Parathyroid adenoma (tissue), 2 donors: ENCODE measurements around the gene CNTF.
"Not testable (repeated sequence)": the region's sequence is repeated elsewhere in the genome, so short reads cannot be mapped to it uniquely, and the experiment has no call there.

Experiments used
- H2AFZ ChIP-seq: fragments of 300-600 bp; sonication (generic); one replicate; pipeline ENCODE4 v1.7.0; 2017; ENCODE audit warnings: antibody characterized with exemption, mild to moderate bottlenecking
- H3K27ac ChIP-seq: fragments of 300-600 bp; sonication (generic); one replicate; pipeline ENCODE4 v1.7.0; 2017
- H3K27me3 ChIP-seq: fragments of 300-600 bp; sonication (generic); one replicate; pipeline ENCODE4 v1.7.0; 2017; ENCODE audit warnings: low read length; ENCODE audit not compliant: control insufficient read depth, insufficient read depth
- H3K36me3 ChIP-seq: fragments of 300-600 bp; sonication (generic); one replicate; pipeline ENCODE4 v1.7.0; 2017; ENCODE audit warnings: low read length; ENCODE audit not compliant: control insufficient read depth, insufficient read depth
- H3K4me1 ChIP-seq: fragments of 300-600 bp; sonication (generic); one replicate; pipeline ENCODE4 v1.7.0; 2017; ENCODE audit warnings: control low read depth
- H3K4me2 ChIP-seq: fragments of 300-600 bp; sonication (generic); one replicate; pipeline ENCODE4 v1.7.0; 2017; ENCODE audit warnings: low read length
- H3K4me3 ChIP-seq: fragments of 300-600 bp; sonication (generic); one replicate; pipeline ENCODE4 v1.7.0; 2017; ENCODE audit warnings: low read depth, low read length
- H3K79me2 ChIP-seq: fragments of 300-600 bp; sonication (generic); one replicate; pipeline ENCODE4 v1.7.0; 2017; ENCODE audit warnings: control low read depth
- H3K9ac ChIP-seq: fragments of 300-600 bp; sonication (generic); one replicate; pipeline ENCODE4 v1.7.0; 2017; ENCODE audit warnings: mild to moderate bottlenecking
- H3K9me3 ChIP-seq: fragments of 300-600 bp; sonication (generic); one replicate; pipeline ENCODE4 v1.7.0; 2017; ENCODE audit warnings: low read length; ENCODE audit not compliant: control insufficient read depth
- CTCF ChIP-seq: fragments of 300-600 bp; sonication (generic); IDR thresholded peaks from one replicate; pipeline ENCODE4 v1.7.0; 2017; ENCODE audit warnings: antibody characterized with exemption, mild to moderate bottlenecking
- donor health status: primary hyperparathyroidism.

CNTF gene

GRCh38 chr11:58622344-58622743, at the start of gene CNTF:
Gene CNTF, plus strand, starts transcription at chr11:58622665. Its CDS starts 88 bp downstream, at chr11:58622753.
- Histone ChIP-seq H3K9ac (no peak within 1 kb of the TSS), H3K9me3 (no peaks in the 10 kb centered on the region), H3K79me2 (no peaks in the 10 kb centered on the region), H2AFZ (no peak within 1 kb of the TSS), H3K4me3 (no peak within 1 kb of the TSS), H3K27ac (no peak within 1 kb of the TSS), H3K36me3 (no peaks in the 10 kb centered on the region), H3K27me3 (no peaks in the 10 kb centered on the region), H3K4me2 (no peak within 1 kb of the TSS), H3K4me1 (no peaks in the 10 kb centered on the region)
- no peak for TF ChIP-seq CTCF

- H3K36me3 ChIP-seq, H3K9ac ChIP-seq, H3K4me3 ChIP-seq, H3K4me2 ChIP-seq, H3K27ac ChIP-seq, H3K4me1 ChIP-seq, H3K9me3 ChIP-seq, H2AFZ ChIP-seq, H3K27me3 ChIP-seq, H3K79me2 ChIP-seq: not testable (repeated sequence)
Observed at GRCh38 chr11:58572906-58573305, 49.6 kb upstream of the CNTF start.

GRCh38 chr11:58573451-58574104, 48.9 kb upstream of the CNTF start:
- no peak for TF ChIP-seq CTCF
- no peaks in the 10 kb centered on the region for H3K27me3 ChIP-seq
- H3K4me3 ChIP-seq = no peak overlapping the region
- no peak overlapping the region for H3K27ac ChIP-seq
- H2AFZ ChIP-seq = no peak overlapping the region
- no peak overlapping the region for H3K9ac ChIP-seq
- H3K4me1 ChIP-seq = no peaks in the 10 kb centered on the region
- no peaks in the 10 kb centered on the region for H3K9me3 ChIP-seq
- H3K36me3 ChIP-seq = no peaks in the 10 kb centered on the region
- peaks cover 3% of the 10 kb centered on the region for H3K79me2 ChIP-seq
- no peak overlapping the region for H3K4me2 ChIP-seq

- H3K4me3 ChIP-seq = no peak overlapping the region
- no peak overlapping the region for H3K4me2 ChIP-seq
- no peak overlapping the region for H2AFZ ChIP-seq
- H3K9me3 ChIP-seq = no peaks in the 10 kb centered on the region
- H3K36me3 ChIP-seq = no peaks in the 10 kb centered on the region
- no peak overlapping the region for H3K27ac ChIP-seq
- no peaks in the 10 kb centered on the region for H3K27me3 ChIP-seq
- no peaks in the 10 kb centered on the region for H3K4me1 ChIP-seq
- TF ChIP-seq CTCF = no peak
- H3K9ac ChIP-seq = no peak overlapping the region
- peaks cover under 1% of the 10 kb centered on the region for H3K79me2 ChIP-seq
Observed at GRCh38 chr11:58574881-58575280, 47.6 kb upstream of the CNTF start.

GRCh38 chr11:58575377-58576020, 47.0 kb upstream of the CNTF start, which contains the start of gene LPXN:
Gene LPXN, minus strand, starts transcription at chr11:58575856. Its CDS starts 84 bp downstream, at chr11:58575772.
- Histone ChIP-seq H2AFZ (no peak within 1 kb of the TSS), H3K27me3 (no peaks in the 10 kb centered on the region), H3K4me1 (no peaks in the 10 kb centered on the region), H3K4me3 (no peak within 1 kb of the TSS), H3K27ac (peak within 1 kb of the TSS; percentile 99), H3K79me2 (no peaks in the 10 kb centered on the region), H3K4me2 (no peak within 1 kb of the TSS), H3K9ac (no peak within 1 kb of the TSS), H3K9me3 (no peaks in the 10 kb centered on the region), H3K36me3 (no peaks in the 10 kb centered on the region)
- TF ChIP-seq CTCF = no peak
